GM23338 (cell line): Measurements from ENCODE around the gene COA4. TPM values are rescaled to one million over a fixed set of nuclear protein-coding genes. Genes with fewer than 3 reads are reported as not detected.

Experiments used
- ATAC-seq: fragments of 200-7000 bp; cut with Tn5 transposase; 3 replicates; pipeline ENCODE4 v1.9.1; 2020
- DNase-seq: peaks from one replicate; pipeline ENCODE4 v3.0.0-alpha.2; 2015; ENCODE audit warnings: low spot score
- H2AFZ ChIP-seq: fragments of 200-600 bp; sonication (generic); 2 replicates; pipeline ENCODE4 v1.8.0; 2016; ENCODE audit warnings: antibody characterized with exemption, mild to moderate bottlenecking, moderate library complexity
- H3F3A ChIP-seq: fragments of 200-600 bp; sonication (generic); replicated peaks from 2 replicates; pipeline ENCODE4 v1.8.0; 2017; ENCODE audit warnings: antibody characterized with exemption, mixed run types, low read depth
- H3K27ac ChIP-seq: fragments of 200-600 bp; sonication (generic); 2 replicates; pipeline ENCODE4 v1.6.1; 2016; ENCODE audit warnings: low read depth
- H3K27me3 ChIP-seq: fragments of 200-600 bp; sonication (generic); 2 replicates; pipeline ENCODE4 v1.8.0; 2016; ENCODE audit warnings: mild to moderate bottlenecking, mixed run types, moderate library complexity; ENCODE audit not compliant: insufficient read depth
- H3K36me3 ChIP-seq: fragments of 200-600 bp; sonication (generic); 2 replicates; pipeline ENCODE4 v1.8.0; 2016; ENCODE audit warnings: mild to moderate bottlenecking; ENCODE audit not compliant: insufficient read depth
- H3K4me1 ChIP-seq: fragments of 200-600 bp; sonication (generic); 2 replicates; pipeline ENCODE4 v1.8.0; 2016; ENCODE audit warnings: mild to moderate bottlenecking, moderate library complexity; ENCODE audit not compliant: insufficient read depth
- H3K4me2 ChIP-seq: fragments of 200-600 bp; sonication (generic); 2 replicates; pipeline ENCODE4 v1.7.1; 2017; ENCODE audit warnings: mixed run types
- H3K4me3 ChIP-seq: fragments of 200-600 bp; sonication (generic); 2 replicates; pipeline ENCODE4 v1.6.1; 2016; ENCODE audit warnings: mixed run types
- H3K79me2 ChIP-seq: fragments of 200-600 bp; sonication (generic); replicated peaks from 2 replicates; pipeline ENCODE4 v1.8.0; 2017; ENCODE audit warnings: mild to moderate bottlenecking; ENCODE audit not compliant: insufficient read depth
- H3K9me2 ChIP-seq: fragments of 200-600 bp; sonication (generic); 2 replicates; pipeline ENCODE4 v1.8.0; 2017; ENCODE audit not compliant: insufficient read depth
- H4K20me1 ChIP-seq: fragments of 200-600 bp; sonication (generic); replicated peaks from 2 replicates; pipeline ENCODE4 v1.8.0; 2017; ENCODE audit warnings: mild to moderate bottlenecking; ENCODE audit not compliant: insufficient read depth
- H3K27ac Mint-ChIP-seq: 2 replicates; pipeline ENCODE4 v1.8.0; 2020; ENCODE audit warnings: inconsistent platforms, mild to moderate bottlenecking, moderate library complexity, mixed read lengths
- H3K27me3 Mint-ChIP-seq: 3 replicates; pipeline ENCODE4 v1.8.0; 2022; ENCODE audit warnings: low read depth, mild to moderate bottlenecking, moderate library complexity, mixed read lengths, inconsistent platforms; ENCODE audit not compliant: insufficient read depth, poor library complexity
- H3K36me3 Mint-ChIP-seq: 3 replicates; pipeline ENCODE4 v1.8.0; 2021; ENCODE audit warnings: low read depth, mild to moderate bottlenecking, inconsistent platforms, moderate library complexity, mixed read lengths
- H3K4me1 Mint-ChIP-seq: 3 replicates; pipeline ENCODE4 v1.8.0; 2020; ENCODE audit warnings: mild to moderate bottlenecking, inconsistent platforms, mixed read lengths
- H3K4me3 Mint-ChIP-seq: 3 replicates; pipeline ENCODE4 v1.8.0; 2021; ENCODE audit warnings: moderate library complexity, mild to moderate bottlenecking, inconsistent platforms, mixed read lengths
- H3K9me3 Mint-ChIP-seq: 3 replicates; pipeline ENCODE4 v1.8.0; 2020; ENCODE audit warnings: moderate library complexity, mild to moderate bottlenecking, inconsistent platforms, mixed read lengths
- CREB1 ChIP-seq: fragments of 250-450 bp; sonication (Bioruptor Pico); IDR thresholded peaks from 2 replicates; pipeline ENCODE4 v1.5.0; 2020; ENCODE audit warnings: low read depth, mild to moderate bottlenecking, moderate library complexity
- CTCF ChIP-seq, 2 experiments: fragments of 200-600 bp in 1 of 2; sonication (generic) in 1 of 2; conservative IDR thresholded peaks; 2 replicates each; pipeline versions ENCODE4 v1.5.1 to v1.6.1; 2016 to 2017; ENCODE audit warnings: antibody characterized with exemption in 2 of 2, low read depth in 2 of 2, mild to moderate bottlenecking in 2 of 2, moderate library complexity in 1 of 2
- ETS1 ChIP-seq: IDR thresholded peaks from 2 replicates; pipeline ENCODE4 v1.6.1; 2016; ENCODE audit warnings: antibody characterized with exemption
- EZH2 ChIP-seq: fragments of 200-600 bp; sonication (generic); IDR thresholded peaks from one replicate; pipeline ENCODE4 v1.8.0; 2017; ENCODE audit warnings: antibody characterized with exemption, mild to moderate bottlenecking, low read depth; ENCODE audit not compliant: unreplicated experiment
- EZH2phosphoT487 ChIP-seq: fragments of 200-600 bp; sonication (generic); IDR thresholded peaks from one replicate; pipeline ENCODE4 v1.8.1; 2018; ENCODE audit warnings: antibody characterized with exemption; ENCODE audit not compliant: unreplicated experiment
- JUNB ChIP-seq: IDR thresholded peaks from one replicate; pipeline ENCODE4 v1.6.1; 2016; ENCODE audit warnings: antibody characterized with exemption; ENCODE audit not compliant: unreplicated experiment
- NANOG ChIP-seq: IDR thresholded peaks from 2 replicates; pipeline ENCODE4 v1.6.1; 2016; ENCODE audit warnings: antibody characterized with exemption, borderline replicate concordance
- POLR2AphosphoS5 ChIP-seq: IDR thresholded peaks from 2 replicates; pipeline ENCODE4 v1.6.1; 2016; ENCODE audit warnings: antibody characterized with exemption, low read depth
- REST ChIP-seq: IDR thresholded peaks from one replicate; pipeline ENCODE4 v1.6.1; 2018; ENCODE audit warnings: antibody characterized with exemption; ENCODE audit not compliant: unreplicated experiment
- STAT1 ChIP-seq: IDR thresholded peaks from one replicate; pipeline ENCODE4 v1.6.1; 2016; ENCODE audit warnings: antibody characterized with exemption; ENCODE audit not compliant: unreplicated experiment
- ZNF114 ChIP-seq: fragments of 250-450 bp; sonication (Bioruptor Pico); IDR thresholded peaks from 2 replicates; pipeline ENCODE4 v1.5.0; 2020; ENCODE audit warnings: mild to moderate bottlenecking, moderate library complexity
- ZNF331 ChIP-seq: fragments of 250-450 bp; sonication (Bioruptor Pico); IDR thresholded peaks from 2 replicates; pipeline ENCODE4 v1.5.0; 2020; ENCODE audit warnings: low read depth, mild to moderate bottlenecking, moderate library complexity
- ZNF462 ChIP-seq: fragments of 250-450 bp; sonication (Bioruptor Pico); IDR thresholded peaks from 2 replicates; pipeline ENCODE4 v1.5.0; 2020; ENCODE audit warnings: mild to moderate bottlenecking, moderate library complexity
- polyA plus RNA-seq: library from polyadenylated mRNA; unstranded; fragments of >200 nt; fragmentation: Nextera tagmentation; extraction: Ambion mirVana; gene quantifications from 2 replicates; pipeline ENCODE4 v1.2.1, GENCODE V29; 2016
- total RNA-seq: library from RNA; depleted of rRNA; stranded (reverse); fragments of >200 nt; shearing (Covaris generic); gene quantifications from 2 replicates; pipeline ENCODE4 v1.2.3, GENCODE V29; 2014

Gene COA4
- total and polyA plus RNA-seq, 2 experiments from 2014 or later, result 168 to 174 TPM

- TF ChIP-seq ZNF331 (CRISPR knock-in tag) (no peak), EZH2phosphoT487 (no peak)
Observed at GRCh38 chr11:73889019-73889418, 12.4 kb upstream of the COA4 start (continued).

GRCh38 chr11:73888244-73888643, 11.6 kb upstream of the COA4 start:
- peaks cover 13% of the 10 kb centered on the region for H3K36me3 Mint-ChIP-seq
- H3K4me3 Mint-ChIP-seq, result no peak overlapping the region
- H4K20me1 ChIP-seq, result no peaks in the 10 kb centered on the region; the same call in 1 of the 2 replicates
- peaks cover 3% of the 10 kb centered on the region for H3K27me3 Mint-ChIP-seq
- no peak for DNase-seq
- no peaks in the 10 kb centered on the region for H3K4me1 ChIP-seq
- no peak for TF ChIP-seq ZNF331 (CRISPR knock-in tag)
- TF ChIP-seq STAT1, result no peak
- TF ChIP-seq EZH2, result no peak
- TF ChIP-seq ZNF462 (CRISPR knock-in tag), result no peak
- no peak for TF ChIP-seq ZNF114 (CRISPR knock-in tag)
- no peak for TF ChIP-seq CREB1 (CRISPR knock-in tag)
- TF ChIP-seq REST, result no peak
- TF ChIP-seq EZH2phosphoT487, result no peak
- TF ChIP-seq POLR2AphosphoS5, result no peak
- TF ChIP-seq NANOG, result no peak
- no peak for TF ChIP-seq CTCF (conservative IDR thresholded peaks at IDR 0.05; ENCODE audit: low read depth in 2 of 2)
- TF ChIP-seq JUNB, result no peak
- no peak for TF ChIP-seq ETS1
- H3K27ac ChIP-seq, result no peak overlapping the region
- no peaks in the 10 kb centered on the region for H3F3A ChIP-seq
- H3K79me2 ChIP-seq, result no peaks in the 10 kb centered on the region
- no peaks in the 10 kb centered on the region for H3K27me3 ChIP-seq
- ATAC-seq, result no peak
- no peaks in the 10 kb centered on the region for H3K9me3 Mint-ChIP-seq
- no peak overlapping the region for H3K27ac Mint-ChIP-seq
- H3K9me2 ChIP-seq, result no peaks in the 10 kb centered on the region
- H3K4me3 ChIP-seq, result no peak overlapping the region
- H3K4me1 Mint-ChIP-seq, result no peaks in the 10 kb centered on the region
- no peak overlapping the region for H3K4me2 ChIP-seq
- H3K36me3 ChIP-seq, result peaks cover 6% of the 10 kb centered on the region; the same call in 1 of the 2 replicates
- no peak overlapping the region for H2AFZ ChIP-seq
